Panc1 (cell line): ENCODE results near the gene RNASET2. TPM values are rescaled to one million over a fixed set of nuclear protein-coding genes. Genes with fewer than 3 reads are reported as not detected.
A peak's percentile ranks its signal among the peaks of the same experiment; 100 is the strongest.

Experiments used
- ATAC-seq: fragments of 200-7000 bp; cut with Tn5 transposase; 2 replicates; pipeline ENCODE4 v1.9.1; 2020; ENCODE audit warnings: mild to moderate bottlenecking, moderate library complexity
- BruUV-seq: library from RNA; stranded (reverse); fragments of 400-500 nt; replicated peaks from 2 replicates; lab custom pipeline; 2021; lab: Mats Ljungman, UMichigan
- CTCF ChIA-PET: fragments of 300-600 bp; sonication (Branson Sonifier 250); formaldehyde crosslinking; loops from one replicate; lab custom pipeline; 2022; ENCODE audit warnings: antibody characterized with exemption; lab: Charles Lee
- POLR2A ChIA-PET: fragments of 300-600 bp; sonication (Branson Sonifier 250); formaldehyde crosslinking; loops from one replicate; lab custom pipeline; 2022; ENCODE audit warnings: antibody characterized with exemption; lab: Charles Lee
- DNase-seq: peaks from one replicate; pipeline ENCODE4 v3.0.0-alpha.2; 2010; ENCODE audit warnings: low read depth, low spot score
- H3K27ac ChIP-seq: 2 replicates; pipeline ENCODE4 v1.5.1; 2011; ENCODE audit warnings: mild to moderate bottlenecking, low read length, inconsistent platforms
- H3K27me3 ChIP-seq: fragments of 200-500 bp; sonication (Bioruptor generic); 2 replicates; pipeline ENCODE4 v1.6.0; 2014; ENCODE audit warnings: low read length, inconsistent platforms; ENCODE audit not compliant: control insufficient read depth, insufficient read depth
- H3K36me3 ChIP-seq: fragments of 200-500 bp; sonication (Bioruptor generic); 2 replicates; pipeline ENCODE4 v1.5.1; 2014; ENCODE audit warnings: inconsistent platforms, mild to moderate bottlenecking, low read length, moderate library complexity; ENCODE audit not compliant: control insufficient read depth, insufficient read depth
- H3K4me1 ChIP-seq: 2 replicates; pipeline ENCODE4 v1.5.1; 2011; ENCODE audit warnings: inconsistent platforms, mild to moderate bottlenecking, low read length, moderate library complexity; ENCODE audit not compliant: control insufficient read depth, insufficient read depth
- H3K4me3 ChIP-seq, 2 experiments: 2 replicates each; pipeline ENCODE4 v1.5.1; 2011 to 2012; ENCODE audit warnings: low read depth in 2 of 2, low read length in 2 of 2, mild to moderate bottlenecking in 2 of 2, inconsistent platforms in 1 of 2, moderate library complexity in 1 of 2
- H3K9me3 ChIP-seq: fragments of 200-500 bp; sonication (Bioruptor generic); 2 replicates; pipeline ENCODE4 v1.5.1; 2014; ENCODE audit warnings: low read depth, mild to moderate bottlenecking, inconsistent platforms, low read length, moderate library complexity; ENCODE audit not compliant: control insufficient read depth, insufficient read depth
- CTCF ChIP-seq: fragments of 450-650 bp; IDR thresholded peaks from 2 replicates; pipeline ENCODE4 v1.5.1; 2017; ENCODE audit warnings: mild to moderate bottlenecking
- POLR2AphosphoS5 ChIP-seq: IDR thresholded peaks from 2 replicates; pipeline ENCODE4 v1.6.1; 2012; ENCODE audit warnings: mild to moderate bottlenecking, low read depth, low read length, moderate library complexity
- REST ChIP-seq, 2 experiments: IDR thresholded peaks; 2 replicates each; pipeline ENCODE4 v1.6.1; 2011 to 2012; ENCODE audit warnings: low read depth in 2 of 2, control low read depth in 1 of 2, low read length in 1 of 2, mild to moderate bottlenecking in 1 of 2, moderate library complexity in 1 of 2; ENCODE audit not compliant: insufficient read depth in 1 of 2
- SIN3A ChIP-seq: IDR thresholded peaks from 2 replicates; pipeline ENCODE4 v1.6.1; 2012; ENCODE audit warnings: low read depth, mild to moderate bottlenecking, low read length, moderate library complexity, borderline replicate concordance; ENCODE audit not compliant: insufficient read depth
- TCF7L2 ChIP-seq: IDR thresholded peaks from 2 replicates; pipeline ENCODE4 v1.6.1; 2011; ENCODE audit warnings: mild to moderate bottlenecking, low read depth, low read length, inconsistent platforms
- in situ Hi-C: cut with HindIII; loops from 2 replicates; pipeline ENCODE4 v1.10.0; 2016; ENCODE audit warnings: low sequenced_read_pairs, low pct_unique_long_range_greater_than_20kb
- intact Hi-C: fragments of 100-400 bp; cut with micrococcal nuclease; formaldehyde crosslinking; loops from one replicate; pipeline ENCODE4 v1.10.0; 2022; ENCODE audit not compliant: unreplicated experiment
- total RNA-seq: library from RNA; stranded (reverse); gene quantifications from one replicate; pipeline ENCODE4 v1.2.1, GENCODE V29; 2021; ENCODE audit not compliant: unreplicated experiment

The RNASET2 gene
- total RNA-seq, 1 experiment from 2014 or later = 9.7 TPM

- H3K9me3 ChIP-seq = no peaks in the 10 kb centered on the region
- no peaks in the 10 kb centered on the region for H3K36me3 ChIP-seq
- peak; percentile 18 for DNase-seq
- no peak for TF ChIP-seq TCF7L2
- TF ChIP-seq REST (IDR thresholded peaks at IDR 0.05; ENCODE audit: insufficient read depth in 1 of 2, low read depth in 2 of 2, low read length in 1 of 2) = no peak
- no peak for TF ChIP-seq POLR2AphosphoS5
- no peak for TF ChIP-seq CTCF
- TF ChIP-seq SIN3A = no peak
- POLR2A ChIA-PET = no interaction called here
- H3K4me3 ChIP-seq = no peak overlapping the region
- H3K4me1 ChIP-seq = no peaks in the 10 kb centered on the region
- H3K27ac ChIP-seq = no peak overlapping the region
- peak; percentile 48; the same call in 1 of the 2 replicates for ATAC-seq
- in situ Hi-C loops (no loop called here), intact Hi-C loops (no loop called here)
- CTCF ChIA-PET = no interaction called here
- no peaks in the 10 kb centered on the region for H3K27me3 ChIP-seq
- no TSS peak for BruUV-seq
Measured at GRCh38 chr6:166940643-166941068, 15.7 kb downstream of the RNASET2 start.

GRCh38 chr6:166939894-166940293 is 16.5 kb downstream of the RNASET2 start:
- Histone ChIP-seq H3K27me3 (no peaks in the 10 kb centered on the region), H3K9me3 (no peaks in the 10 kb centered on the region), H3K4me1 (no peaks in the 10 kb centered on the region), H3K4me3 (no peak overlapping the region), H3K27ac (no peak overlapping the region), H3K36me3 (no peaks in the 10 kb centered on the region)
- ChIA-PET POLR2A (no interaction called here), CTCF (no interaction called here)
- TF ChIP-seq SIN3A (no peak), TCF7L2 (no peak), REST (IDR thresholded peaks at IDR 0.05; ENCODE audit: insufficient read depth in 1 of 2, low read depth in 2 of 2, low read length in 1 of 2) (no peak), CTCF (no peak), POLR2AphosphoS5 (no peak)
- ATAC-seq (no peak), DNase-seq (no peak)
- intact Hi-C loops = no loop called here
- in situ Hi-C loops = no loop called here
- no TSS peak for BruUV-seq
